ENCODE measurements around the gene FN1. TPM values are rescaled to one million over a fixed set of nuclear protein-coding genes. Genes with fewer than 3 reads are reported as not detected.
"Not testable (repeated sequence)": the region's sequence is repeated elsewhere in the genome, so short reads cannot be mapped to it uniquely, and the experiment has no call there.

FN1 gene
- total RNA-seq, 3 donors from 2014 or later (not counting 1 experiment from before 2014, with no cell fraction given) = 0.30 TPM; not detected in 2

GRCh38 chr2:215409331-215410127 is 26.3 kb downstream of the FN1 start:
- Mint-ChIP-seq H3K4me1 (no peaks in the 10 kb centered on the region), H3K4me3 (no peak overlapping the region), H3K27me3 (ENCODE audit: low read depth in 2 of 2) (peaks cover 12 to 18% of the 10 kb centered on the region in 2 donors), H3K9me3 (peaks cover 0 to 2% of the 10 kb centered on the region in 2 donors), H3K27ac (no peak overlapping the region), H3K36me3 (no peaks in the 10 kb centered on the region)
- DNase-seq (no peak), ATAC-seq (no peak)
- no peaks in the 10 kb centered on the region for H3K4me1 ChIP-seq (ENCODE audit: control insufficient read depth, insufficient read depth, low read length)
- WGBS (ENCODE audit: insufficient coverage) = 85% methylated on average over 16 of the region's 18 CpGs
- intact Hi-C loops (cut with micrococcal nuclease) = no loop called here
- no peak for TF ChIP-seq CTCF (IDR thresholded peaks at IDR 0.05)
- no peaks in the 10 kb centered on the region for H3K36me3 ChIP-seq (ENCODE audit: control insufficient read depth, insufficient read depth, low read length)
- no peak overlapping the region for H3K27ac ChIP-seq (ENCODE audit: low read length)
- H3K27me3 ChIP-seq (ENCODE audit: control insufficient read depth, insufficient read depth, low read length) = peaks cover 2% of the 10 kb centered on the region
- no peaks in the 10 kb centered on the region for H3K9me3 ChIP-seq (ENCODE audit: control insufficient read depth, insufficient read depth, low read length)
- no peak overlapping the region for H3K4me3 ChIP-seq (ENCODE audit: low read length)

- H3K27me3 Mint-ChIP-seq (ENCODE audit: low read depth in 2 of 2); H3K4me1 ChIP-seq (ENCODE audit: control insufficient read depth, insufficient read depth, low read length); H3K27me3 ChIP-seq (ENCODE audit: control insufficient read depth, insufficient read depth, low read length); H3K27ac Mint-ChIP-seq; H3K9me3 Mint-ChIP-seq; DNase-seq; H3K4me3 ChIP-seq (ENCODE audit: low read length); intact Hi-C loops (cut with micrococcal nuclease); H3K27ac ChIP-seq (ENCODE audit: low read length); H3K36me3 Mint-ChIP-seq; H3K36me3 ChIP-seq (ENCODE audit: control insufficient read depth, insufficient read depth, low read length); H3K4me3 Mint-ChIP-seq; ATAC-seq; H3K4me1 Mint-ChIP-seq; H3K9me3 ChIP-seq (ENCODE audit: control insufficient read depth, insufficient read depth, low read length): not testable (repeated sequence)
- 87% methylated on average over 6 of the region's 7 CpGs for WGBS (ENCODE audit: insufficient coverage)
Measured at GRCh38 chr2:215408441-215408840, 27.4 kb downstream of the FN1 start.

- H3K27me3 Mint-ChIP-seq (ENCODE audit: low read depth in 2 of 2) = peaks cover 5 to 7% of the 10 kb centered on the region in 2 donors
- H3K4me3 Mint-ChIP-seq = no peak overlapping the region
- H3K4me1 ChIP-seq (ENCODE audit: control insufficient read depth, insufficient read depth, low read length) = no peaks in the 10 kb centered on the region
- H3K36me3 Mint-ChIP-seq = no peaks in the 10 kb centered on the region
- 78% methylated on average over 9 of the region's 10 CpGs for WGBS (ENCODE audit: insufficient coverage)
- ATAC-seq (no peak), DNase-seq (no peak)
- intact Hi-C loops (cut with micrococcal nuclease) = no loop called here
- no peaks in the 10 kb centered on the region for H3K9me3 ChIP-seq (ENCODE audit: control insufficient read depth, insufficient read depth, low read length)
- no peaks in the 10 kb centered on the region for H3K4me1 Mint-ChIP-seq
- no peak overlapping the region for H3K27ac ChIP-seq (ENCODE audit: low read length)
- H3K27ac Mint-ChIP-seq = no peak overlapping the region
- H3K9me3 Mint-ChIP-seq = no peaks in the 10 kb centered on the region
- TF ChIP-seq CTCF (IDR thresholded peaks at IDR 0.05) = no peak
- H3K27me3 ChIP-seq (ENCODE audit: control insufficient read depth, insufficient read depth, low read length) = no peaks in the 10 kb centered on the region
- H3K36me3 ChIP-seq (ENCODE audit: control insufficient read depth, insufficient read depth, low read length) = no peaks in the 10 kb centered on the region
- H3K4me3 ChIP-seq (ENCODE audit: low read length) = no peak overlapping the region
Measured at GRCh38 chr2:215407590-215408264, 28.1 kb downstream of the FN1 start.

- intact Hi-C loops (cut with micrococcal nuclease) = no loop called here
- no peak overlapping the region for H3K4me3 Mint-ChIP-seq
Measured at GRCh38 chr2:215407061-215407460, 28.8 kb downstream of the FN1 start.

More at GRCh38 chr2:215407061-215407460, 28.8 kb downstream of the FN1 start:
- Histone ChIP-seq H3K4me3 (ENCODE audit: low read length) (no peak overlapping the region), H3K27me3 (ENCODE audit: control insufficient read depth, insufficient read depth, low read length) (no peaks in the 10 kb centered on the region), H3K4me1 (ENCODE audit: control insufficient read depth, insufficient read depth, low read length) (no peaks in the 10 kb centered on the region), H3K36me3 (ENCODE audit: control insufficient read depth, insufficient read depth, low read length) (no peaks in the 10 kb centered on the region), H3K9me3 (ENCODE audit: control insufficient read depth, insufficient read depth, low read length) (no peaks in the 10 kb centered on the region), H3K27ac (ENCODE audit: low read length) (no peak overlapping the region)
- Mint-ChIP-seq H3K27me3 (ENCODE audit: low read depth in 2 of 2) (peaks cover 5 to 6% of the 10 kb centered on the region in 2 donors), H3K27ac (no peak overlapping the region), H3K9me3 (no peaks in the 10 kb centered on the region), H3K36me3 (no peaks in the 10 kb centered on the region), H3K4me1 (no peaks in the 10 kb centered on the region)
- TF ChIP-seq CTCF (IDR thresholded peaks at IDR 0.05) = no peak
- ATAC-seq (no peak), DNase-seq (no peak)
- 89% methylated on average over 3 of the region's 3 CpGs for WGBS (ENCODE audit: insufficient coverage)
